Endodermal cell (in vitro differentiated cells): ENCODE data around the gene CTXND2. TPM values are rescaled to one million over a fixed set of nuclear protein-coding genes. Genes with fewer than 3 reads are reported as not detected.

Experiments
- DNase-seq: peaks from one replicate; pipeline ENCODE4 v3.0.0-alpha.2; 2017
- H3K27ac ChIP-seq: 2 replicates; pipeline ENCODE4 v1.5.1; 2013; ENCODE audit warnings: mild to moderate bottlenecking, low read depth, low read length, moderate library complexity
- H3K27me3 ChIP-seq: 2 replicates; pipeline ENCODE4 v1.6.1; 2013; ENCODE audit warnings: mild to moderate bottlenecking, low read length, moderate library complexity; ENCODE audit not compliant: insufficient read depth, control insufficient read depth, poor library complexity, severe bottlenecking
- H3K36me3 ChIP-seq: 2 replicates; pipeline ENCODE4 v1.7.0; 2013; ENCODE audit warnings: mild to moderate bottlenecking, low read length, moderate library complexity; ENCODE audit not compliant: control insufficient read depth, insufficient read depth
- H3K4me1 ChIP-seq: one replicate; pipeline ENCODE4 v1.7.0; 2013; ENCODE audit warnings: low read length; ENCODE audit not compliant: control insufficient read depth, insufficient read depth
- H3K4me3 ChIP-seq: 2 replicates; pipeline ENCODE4 v1.5.1; 2013; ENCODE audit warnings: mild to moderate bottlenecking, low read length, moderate library complexity
- H3K9ac ChIP-seq: 2 replicates; pipeline ENCODE4 v1.6.1; 2013; ENCODE audit warnings: mild to moderate bottlenecking, low read length, moderate library complexity; ENCODE audit not compliant: poor library complexity, severe bottlenecking; ENCODE audit errors: extremely low read depth
- H3K9me3 ChIP-seq: 2 replicates; pipeline ENCODE4 v1.6.1; 2013; ENCODE audit warnings: mild to moderate bottlenecking, low read length, moderate library complexity; ENCODE audit not compliant: control insufficient read depth
- H3K27ac Mint-ChIP-seq: 2 replicates; pipeline ENCODE4 v1.8.0; 2020; ENCODE audit warnings: mixed read lengths
- H3K27me3 Mint-ChIP-seq: 2 replicates; pipeline ENCODE4 v1.8.0; 2021; ENCODE audit warnings: mild to moderate bottlenecking, mixed read lengths; ENCODE audit not compliant: insufficient read depth
- H3K36me3 Mint-ChIP-seq: 2 replicates; pipeline ENCODE4 v1.8.0; 2020; ENCODE audit warnings: low read depth, mixed read lengths
- H3K4me1 Mint-ChIP-seq: 2 replicates; pipeline ENCODE4 v1.8.0; 2020; ENCODE audit warnings: mixed read lengths
- H3K4me3 Mint-ChIP-seq: 2 replicates; pipeline ENCODE4 v1.8.0; 2020; ENCODE audit warnings: mild to moderate bottlenecking, moderate library complexity, mixed read lengths
- H3K9me3 Mint-ChIP-seq: 2 replicates; pipeline ENCODE4 v1.8.0; 2020; ENCODE audit warnings: mild to moderate bottlenecking, mixed read lengths
- WGBS, 2 experiments: methylation state at CpG; one replicate each; pipeline versions ENCODE4 v1.1.5 to v1.1.7; 2013; ENCODE audit warnings: missing lambda C conversion rate in 2 of 2, mixed read lengths in 1 of 2; ENCODE audit not compliant: insufficient coverage in 1 of 2, insufficient read length in 1 of 2; 5-methylcytosine and 5-hydroxymethylcytosine counted together
- total RNA-seq, 2 donors: library from RNA; stranded (reverse); fragmentation: NEBNext Ultra II Directional in 1 of 2; extraction: Animal tissue kit (Norgen Biotek cat#: 25700) in 1 of 2; gene quantifications; 2 replicates in 1 of 2; 3 replicates in 1 of 2; pipeline ENCODE4 v1.2.1, GENCODE V29; 2021
- TF ChIP-seq, protein P1 (sequence below): fragments of 200-600 bp; sonication (generic); conservative IDR thresholded peaks from 2 replicates; pipeline ENCODE4 v1.5.0; 2021; ENCODE audit warnings: antibody characterized with exemption, mild to moderate bottlenecking

Gene CTXND2
- total RNA-seq, 2 donors from 2014 or later: not detected

DNA sequence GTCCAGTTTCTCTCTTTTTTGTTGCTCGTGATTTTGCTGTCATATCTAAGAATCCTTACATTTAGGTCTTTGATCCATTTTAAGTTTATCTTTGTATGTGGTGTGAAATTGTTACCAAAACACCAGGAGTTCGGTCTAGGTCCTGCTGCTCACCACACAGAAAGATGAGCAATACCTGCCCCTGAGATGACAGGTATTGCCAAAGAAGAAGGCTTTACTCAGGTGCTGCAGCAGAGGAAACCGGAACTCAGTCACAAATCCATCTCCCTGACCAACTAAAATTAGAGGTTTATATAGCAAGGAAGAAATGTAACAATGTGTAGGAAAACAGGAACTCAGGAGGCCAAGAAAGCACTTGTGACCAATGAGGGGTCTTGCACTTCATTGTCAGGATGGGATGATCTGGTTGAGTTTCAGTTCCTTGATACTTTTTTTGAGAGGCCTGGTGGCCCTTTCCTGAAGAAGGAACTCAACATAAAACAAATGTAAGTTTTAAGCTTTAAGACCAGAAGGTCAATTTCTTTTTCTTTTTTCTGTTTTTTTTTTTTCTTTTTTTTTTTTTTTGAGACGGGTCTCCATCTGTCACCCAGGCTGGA is 22.7 kb downstream of the CTXND2 start:
- Histone ChIP-seq H3K36me3 (no peaks in the 10 kb centered on the region), H3K4me3 (no peak overlapping the region), H3K27ac (no peak overlapping the region), H3K4me1 (no peaks in the 10 kb centered on the region), H3K9ac (no peak overlapping the region), H3K27me3 (no peaks in the 10 kb centered on the region), H3K9me3 (no peaks in the 10 kb centered on the region)
- Mint-ChIP-seq H3K4me1 (peaks cover 6% of the 10 kb centered on the region), H3K9me3 (peaks cover 15% of the 10 kb centered on the region), H3K27me3 (no peaks in the 10 kb centered on the region), H3K27ac (no peak overlapping the region), H3K36me3 (peaks cover 2% of the 10 kb centered on the region), H3K4me3 (no peak overlapping the region)
- no peak for DNase-seq
- TF ChIP-seq, protein P1, sequence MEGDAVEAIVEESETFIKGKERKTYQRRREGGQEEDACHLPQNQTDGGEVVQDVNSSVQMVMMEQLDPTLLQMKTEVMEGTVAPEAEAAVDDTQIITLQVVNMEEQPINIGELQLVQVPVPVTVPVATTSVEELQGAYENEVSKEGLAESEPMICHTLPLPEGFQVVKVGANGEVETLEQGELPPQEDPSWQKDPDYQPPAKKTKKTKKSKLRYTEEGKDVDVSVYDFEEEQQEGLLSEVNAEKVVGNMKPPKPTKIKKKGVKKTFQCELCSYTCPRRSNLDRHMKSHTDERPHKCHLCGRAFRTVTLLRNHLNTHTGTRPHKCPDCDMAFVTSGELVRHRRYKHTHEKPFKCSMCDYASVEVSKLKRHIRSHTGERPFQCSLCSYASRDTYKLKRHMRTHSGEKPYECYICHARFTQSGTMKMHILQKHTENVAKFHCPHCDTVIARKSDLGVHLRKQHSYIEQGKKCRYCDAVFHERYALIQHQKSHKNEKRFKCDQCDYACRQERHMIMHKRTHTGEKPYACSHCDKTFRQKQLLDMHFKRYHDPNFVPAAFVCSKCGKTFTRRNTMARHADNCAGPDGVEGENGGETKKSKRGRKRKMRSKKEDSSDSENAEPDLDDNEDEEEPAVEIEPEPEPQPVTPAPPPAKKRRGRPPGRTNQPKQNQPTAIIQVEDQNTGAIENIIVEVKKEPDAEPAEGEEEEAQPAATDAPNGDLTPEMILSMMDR: no peak
- 98 to 100% methylated on average over 1 to 4 of the region's 4 CpGs for WGBS, 2 experiments

DNA sequence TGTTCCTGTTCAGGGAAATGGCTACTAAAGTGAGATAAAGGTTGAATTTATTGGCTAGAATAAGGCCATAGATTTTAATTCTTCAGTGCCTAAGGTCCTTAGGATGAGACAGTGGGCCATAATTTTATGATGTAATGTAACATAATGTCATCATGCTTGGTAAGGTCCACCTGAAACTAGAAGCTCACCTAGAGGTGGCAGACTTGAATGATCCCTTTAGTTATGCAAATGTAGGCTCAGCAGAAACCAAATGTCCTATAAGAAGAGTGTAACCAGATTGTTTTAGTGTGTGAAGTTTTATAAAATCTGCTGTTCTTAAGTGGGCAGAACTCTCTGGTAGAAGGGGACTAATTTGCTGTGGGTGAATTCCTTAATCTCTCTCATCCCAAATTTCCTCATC is 25.7 kb downstream of the CTXND2 start:
- Histone ChIP-seq H3K36me3 (no peaks in the 10 kb centered on the region), H3K27ac (no peak overlapping the region), H3K4me3 (no peak overlapping the region), H3K9me3 (no peaks in the 10 kb centered on the region), H3K27me3 (no peaks in the 10 kb centered on the region), H3K4me1 (no peaks in the 10 kb centered on the region), H3K9ac (no peak overlapping the region)
- Mint-ChIP-seq H3K27me3 (no peaks in the 10 kb centered on the region), H3K4me1 (peaks cover 6% of the 10 kb centered on the region), H3K27ac (no peak overlapping the region), H3K9me3 (peaks cover 15% of the 10 kb centered on the region), H3K4me3 (no peak overlapping the region), H3K36me3 (peaks cover 2% of the 10 kb centered on the region)
- DNase-seq: no peak
- TF ChIP-seq, protein P1: no peak

DNA sequence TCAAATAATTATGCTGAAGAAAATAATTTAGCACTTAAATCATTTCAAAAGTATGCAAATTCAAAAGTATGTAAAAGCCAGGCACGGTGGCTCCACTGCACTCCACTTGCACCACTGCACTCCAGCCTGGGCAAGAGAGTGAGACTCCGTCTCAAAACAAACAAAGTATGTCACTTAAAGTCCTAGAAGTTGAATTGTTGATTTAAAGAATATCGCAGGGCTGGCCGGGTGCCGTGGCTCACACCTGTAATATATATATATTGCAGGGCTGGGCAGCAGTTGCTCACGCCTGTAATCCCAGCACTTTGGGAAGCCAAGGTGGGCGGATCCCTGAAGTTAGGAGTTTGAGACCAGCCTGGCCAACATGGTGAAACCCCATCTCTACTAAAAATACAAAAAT is 30.5 kb downstream of the CTXND2 start:
- no peaks in the 10 kb centered on the region for H3K36me3 Mint-ChIP-seq
- TF ChIP-seq, protein P1: no peak

More for the DNA sequence above, 30.5 kb downstream of the CTXND2 start:
- no peak overlapping the region for H3K9ac ChIP-seq
- DNase-seq: no peak
- no peak overlapping the region for H3K4me3 Mint-ChIP-seq
- peaks cover 6% of the 10 kb centered on the region for H3K4me1 Mint-ChIP-seq
- H3K27me3 ChIP-seq: no peaks in the 10 kb centered on the region
- no peak overlapping the region for H3K4me3 ChIP-seq
- H3K4me1 ChIP-seq: no peaks in the 10 kb centered on the region
- no peaks in the 10 kb centered on the region for H3K27me3 Mint-ChIP-seq
- no peak overlapping the region for H3K27ac Mint-ChIP-seq
- H3K36me3 ChIP-seq: no peaks in the 10 kb centered on the region
- 90 to 93% methylated on average over 2 to 7 of the region's 7 CpGs for WGBS, 2 experiments
- no peaks in the 10 kb centered on the region for H3K9me3 ChIP-seq
- H3K27ac ChIP-seq: no peak overlapping the region
- no peaks in the 10 kb centered on the region for H3K9me3 Mint-ChIP-seq
